SIG-M5 (cell line): ENCODE measurements around the gene S100A8.
A peak's percentile ranks its signal among the peaks of the same experiment; 100 is the strongest.

ENCODE experiments used
- DNase-seq: peaks from one replicate; lab custom pipeline; 2025; lab: John Stamatoyannopoulos, UW

Gene S100A8

DNA sequence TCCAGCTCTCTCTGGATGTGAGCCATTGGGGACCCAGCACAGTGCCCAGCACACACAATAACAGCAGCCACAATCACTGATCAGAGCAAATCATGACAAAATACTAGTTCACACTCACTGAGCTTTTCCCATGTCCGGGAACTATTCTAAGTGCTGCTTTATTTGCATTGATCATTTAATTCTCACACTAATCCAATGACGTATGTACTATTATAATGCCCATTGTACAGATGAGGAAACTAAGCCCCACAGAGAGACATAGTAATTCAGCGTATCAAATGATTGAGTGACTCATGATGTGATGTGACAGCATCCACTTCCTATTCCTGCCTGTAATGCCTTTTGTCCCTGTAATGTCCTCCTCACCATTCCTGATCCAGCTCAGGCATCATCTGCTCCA is 1.9 kb upstream of the S100A8 start:
- DNase-seq, result no peak

- DNase-seq, result no peak
Measured at GRCh38 chr1:153392258-153392657, 1.4 kb upstream of the S100A8 start.

DNA sequence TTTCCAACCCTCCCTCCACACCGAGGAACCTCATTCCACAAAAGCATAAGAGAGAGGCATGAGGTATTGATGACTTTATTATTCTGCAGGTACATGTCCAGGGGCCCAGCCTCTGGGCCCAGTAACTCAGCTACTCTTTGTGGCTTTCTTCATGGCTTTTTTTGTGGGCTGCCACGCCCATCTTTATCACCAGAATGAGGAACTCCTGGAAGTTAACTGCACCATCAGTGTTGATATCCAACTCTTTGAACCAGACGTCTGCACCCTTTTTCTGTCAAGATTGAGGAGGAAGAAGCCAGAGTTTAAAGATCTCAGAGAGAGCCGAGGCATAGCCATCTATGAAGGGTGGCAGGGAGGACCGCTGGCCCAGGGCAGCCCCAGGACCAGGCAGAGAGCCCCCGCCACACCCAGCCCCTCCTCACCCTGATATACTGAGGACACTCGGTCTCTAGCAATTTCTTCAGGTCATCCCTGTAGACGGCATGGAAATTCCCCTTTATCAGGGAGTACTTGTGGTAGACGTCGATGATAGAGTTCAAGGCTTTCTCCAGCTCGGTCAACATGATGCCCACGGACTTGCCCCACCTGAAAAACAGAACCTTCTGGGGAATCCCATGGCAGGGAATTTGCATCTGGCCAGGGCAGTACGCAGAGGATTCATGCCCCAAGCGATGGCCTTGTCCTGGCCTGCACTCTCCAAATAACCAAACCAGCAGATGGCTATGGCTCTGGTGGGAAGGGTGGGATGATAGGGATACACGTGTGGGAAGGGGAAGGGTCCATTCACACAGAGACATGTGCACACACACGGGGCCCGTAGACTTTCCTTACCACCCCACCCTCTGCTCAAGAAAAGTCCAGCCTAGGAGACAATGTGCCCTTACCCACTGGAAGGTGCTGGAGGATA is 647 bp downstream of the S100A8 start:
- no peak for DNase-seq

DNA sequence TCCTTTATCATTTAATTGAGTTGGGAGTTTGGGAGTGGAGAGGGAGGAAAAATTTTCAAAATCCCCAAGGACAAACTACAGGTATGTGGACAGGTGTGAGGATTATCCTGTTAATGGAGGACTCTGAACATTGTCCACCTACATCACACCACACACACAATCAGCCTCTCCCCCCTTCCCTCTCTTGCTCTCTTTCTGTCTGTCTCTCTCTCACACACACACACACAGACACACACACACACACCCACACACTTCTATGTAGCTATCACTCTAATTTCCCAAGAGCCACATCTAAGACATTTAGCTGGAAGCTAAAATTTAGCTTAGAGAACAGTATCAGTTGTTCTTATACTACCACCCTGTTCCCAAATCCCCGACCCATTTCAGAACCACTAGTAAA is 1.5 kb downstream of the S100A8 start:
- no peak for DNase-seq

GRCh38 chr1:153387785-153388184 is 3.1 kb downstream of the S100A8 start:
- DNase-seq, result no peak

DNA sequence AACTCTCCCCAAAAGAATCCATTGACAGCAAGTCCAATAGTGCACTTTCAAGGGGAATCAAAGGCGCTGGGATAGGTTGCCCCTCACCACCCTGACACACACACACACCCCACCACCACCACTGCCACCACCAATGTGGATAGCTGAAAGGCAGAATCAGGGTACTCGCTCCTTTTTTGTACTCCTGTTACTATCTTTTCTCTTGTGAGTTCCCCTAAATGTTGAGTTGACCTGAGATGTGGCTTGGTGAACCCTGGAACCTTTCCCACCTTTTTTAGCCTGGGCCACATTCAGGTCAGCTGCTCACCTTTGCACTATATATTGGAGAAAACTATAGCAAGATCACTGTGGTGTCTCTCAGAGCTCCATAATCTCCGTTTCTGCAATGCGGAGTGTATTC is 3.9 kb downstream of the S100A8 start:
- no peak for DNase-seq

DNA sequence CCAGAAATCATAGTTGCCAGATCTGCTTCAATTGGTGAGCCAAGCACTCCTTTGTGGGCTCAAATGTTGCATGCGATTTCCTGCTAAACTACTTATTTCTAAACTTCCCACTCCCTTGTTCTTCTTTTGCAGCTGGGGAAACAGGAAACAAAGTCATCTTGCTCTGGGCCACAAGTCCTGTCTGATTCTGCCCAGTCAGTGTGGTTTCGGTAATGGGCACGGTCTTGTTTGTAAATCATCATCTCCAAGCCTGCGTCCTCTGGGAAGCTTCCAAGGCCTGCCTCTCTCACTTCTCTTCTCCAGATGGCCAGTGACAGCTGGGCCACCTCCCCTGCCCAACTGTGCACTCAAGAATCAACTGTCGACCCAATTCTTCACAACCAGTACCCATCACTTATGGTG is 4.4 kb downstream of the S100A8 start:
- DNase-seq, result peak; percentile 84

GRCh38 chr1:153384958-153385580 is 5.8 kb downstream of the S100A8 start:
- DNase-seq, result no peak

DNA sequence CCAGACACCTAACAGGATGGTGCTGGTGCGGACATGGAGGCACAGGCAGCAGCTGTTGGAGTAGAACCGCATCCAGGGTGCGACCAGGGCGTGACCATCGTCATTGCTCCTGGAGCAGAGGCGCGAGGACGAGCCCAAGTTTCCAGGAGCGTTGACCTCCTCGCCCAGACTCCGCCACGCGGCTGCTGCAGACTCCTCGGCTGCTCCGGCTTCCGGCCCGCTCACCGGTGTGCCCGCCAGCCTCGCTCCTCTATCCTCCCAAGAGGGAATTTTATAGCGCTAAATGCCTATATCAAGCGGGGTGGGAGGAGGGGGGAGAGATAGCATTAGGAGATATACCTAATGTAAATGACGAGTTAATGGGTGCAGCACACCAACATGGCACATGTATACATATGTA is 10.2 kb downstream of the S100A8 start:
- no peak for DNase-seq

GRCh38 chr1:153379591-153379990 is 11.3 kb downstream of the S100A8 start:
- DNase-seq, result no peak

DNA sequence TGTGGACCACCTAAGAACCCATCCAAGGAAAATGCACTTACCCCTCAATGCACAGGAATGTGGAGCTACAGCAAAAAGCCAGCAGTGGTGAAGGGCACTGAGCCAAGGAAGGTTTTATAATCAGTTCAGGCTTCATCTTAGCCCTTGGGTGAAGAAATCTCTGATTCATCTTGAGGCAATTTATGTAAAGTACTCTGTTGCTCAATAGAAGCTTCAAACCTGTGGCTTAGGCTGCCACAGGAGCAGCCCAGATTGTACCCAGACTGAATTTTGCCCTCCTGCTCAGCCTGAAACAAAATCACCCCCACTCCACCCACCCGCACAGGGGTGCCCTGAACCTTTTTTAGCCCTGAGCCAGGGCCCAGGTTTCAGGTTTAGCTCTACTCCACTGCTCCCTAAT is 15.4 kb downstream of the S100A8 start, which contains the start of gene S100A12:
Gene S100A12 (minus strand): TSS at position 111 of the 400 bp plus-strand sequence. CDS start 1,029 bp downstream, outside the sequence.
- peak; percentile 70 for DNase-seq

DNA sequence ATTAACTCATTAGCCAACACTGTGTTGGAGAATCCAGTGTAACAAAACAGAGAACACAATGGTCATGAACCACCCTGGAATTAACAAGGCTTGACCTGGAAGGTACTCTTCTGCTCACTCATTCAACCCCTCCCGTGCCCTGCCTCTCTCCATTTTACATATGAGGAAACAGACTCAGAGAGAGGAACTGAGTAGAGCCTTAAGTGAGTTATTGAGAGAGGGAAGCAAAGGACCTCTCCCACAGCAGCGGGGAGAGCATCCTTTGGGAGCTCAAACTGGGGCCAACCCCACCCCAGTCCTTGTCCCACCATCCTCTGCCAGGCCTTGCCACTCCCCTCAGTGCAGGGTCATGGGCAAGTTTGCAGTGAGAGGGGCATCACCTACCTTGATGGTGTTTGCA is 16.8 kb downstream of the S100A8 start:
- no peak for DNase-seq

DNA sequence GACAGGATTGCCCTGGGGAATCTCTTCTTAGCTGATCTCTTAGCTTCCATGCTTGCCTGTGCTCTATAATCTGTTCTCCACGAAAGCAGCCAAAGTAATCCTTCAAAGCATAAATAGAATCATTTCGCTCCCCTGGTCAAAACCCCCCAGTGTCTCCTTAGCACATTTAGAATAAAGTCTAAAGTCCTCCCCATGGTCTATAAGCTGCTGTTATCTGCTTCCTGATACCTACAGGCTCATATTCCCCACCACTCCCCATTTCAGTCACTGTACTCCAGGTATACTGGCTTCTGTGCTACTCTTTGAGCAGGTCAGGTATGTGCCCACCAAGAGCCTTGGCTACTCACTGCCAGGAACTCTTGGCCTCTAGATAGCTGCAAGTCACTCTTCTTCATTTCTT is 18.3 kb downstream of the S100A8 start:
- no peak for DNase-seq

GRCh38 chr1:153371231-153371630 is 19.6 kb downstream of the S100A8 start:
- no peak for DNase-seq

GRCh38 chr1:153370146-153370545 is 20.7 kb downstream of the S100A8 start:
- no peak for DNase-seq

GRCh38 chr1:153368495-153368894 is 22.4 kb downstream of the S100A8 start:
- DNase-seq, result no peak

DNA sequence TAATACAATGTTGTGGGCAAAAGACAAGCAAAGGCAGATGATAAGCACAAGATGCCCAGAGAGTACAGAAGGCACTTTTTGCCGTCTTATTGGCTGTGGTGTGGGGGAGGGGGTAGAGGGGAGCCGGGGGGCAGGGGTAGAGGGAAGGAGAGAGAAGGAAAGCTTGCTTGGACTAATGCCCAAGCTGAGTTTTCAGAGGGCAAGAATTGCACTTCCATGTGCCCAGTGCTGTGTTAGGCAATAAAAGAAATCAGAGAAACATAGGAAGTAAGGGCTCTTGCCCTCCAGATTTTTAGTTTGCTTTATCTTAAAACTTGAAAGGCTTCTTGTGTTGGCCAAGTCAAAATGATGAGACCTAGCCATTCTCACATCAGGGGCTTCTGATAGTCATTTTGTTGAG is 23.8 kb downstream of the S100A8 start:
- DNase-seq, result no peak

DNA sequence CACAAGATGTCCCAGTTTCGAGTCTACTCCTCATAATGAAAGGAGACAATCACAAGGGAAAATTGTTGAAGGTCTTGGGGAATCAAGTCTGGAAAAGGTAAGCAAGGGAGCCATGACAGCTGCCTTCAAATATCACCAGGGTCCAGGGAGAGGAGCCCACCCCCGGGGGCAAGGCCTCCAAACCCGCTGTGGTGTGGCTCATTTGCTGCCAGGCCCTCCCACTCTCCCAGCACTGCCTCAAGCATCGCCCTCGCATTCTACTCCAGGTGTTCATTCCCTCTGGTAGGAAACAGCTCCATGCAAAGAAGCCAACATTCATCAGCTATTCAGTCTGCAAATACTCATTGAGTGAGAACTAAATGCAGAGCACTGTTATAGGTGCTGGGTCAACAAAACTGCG is 24.6 kb downstream of the S100A8 start:
- DNase-seq, result no peak

DNA sequence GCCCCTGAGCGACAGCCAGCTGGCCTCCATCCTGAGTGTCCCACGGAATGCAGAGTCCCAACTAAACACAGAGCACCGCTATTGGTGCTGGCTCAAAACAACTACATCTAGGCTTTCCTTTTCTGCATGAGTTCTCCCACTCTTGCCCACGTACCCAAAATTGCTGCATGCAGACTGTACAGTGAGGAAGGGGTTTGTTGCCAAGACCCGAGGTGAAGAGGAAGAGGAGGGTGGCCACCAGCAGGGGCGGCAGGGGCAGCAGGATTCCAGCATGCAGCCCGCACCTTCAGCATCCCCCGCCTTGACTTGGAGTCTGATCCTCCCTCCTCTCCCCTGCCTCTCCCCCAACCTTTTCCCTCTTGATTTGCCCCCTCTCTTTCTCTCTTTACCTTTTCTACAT is 25.2 kb downstream of the S100A8 start:
- no peak for DNase-seq

DNA sequence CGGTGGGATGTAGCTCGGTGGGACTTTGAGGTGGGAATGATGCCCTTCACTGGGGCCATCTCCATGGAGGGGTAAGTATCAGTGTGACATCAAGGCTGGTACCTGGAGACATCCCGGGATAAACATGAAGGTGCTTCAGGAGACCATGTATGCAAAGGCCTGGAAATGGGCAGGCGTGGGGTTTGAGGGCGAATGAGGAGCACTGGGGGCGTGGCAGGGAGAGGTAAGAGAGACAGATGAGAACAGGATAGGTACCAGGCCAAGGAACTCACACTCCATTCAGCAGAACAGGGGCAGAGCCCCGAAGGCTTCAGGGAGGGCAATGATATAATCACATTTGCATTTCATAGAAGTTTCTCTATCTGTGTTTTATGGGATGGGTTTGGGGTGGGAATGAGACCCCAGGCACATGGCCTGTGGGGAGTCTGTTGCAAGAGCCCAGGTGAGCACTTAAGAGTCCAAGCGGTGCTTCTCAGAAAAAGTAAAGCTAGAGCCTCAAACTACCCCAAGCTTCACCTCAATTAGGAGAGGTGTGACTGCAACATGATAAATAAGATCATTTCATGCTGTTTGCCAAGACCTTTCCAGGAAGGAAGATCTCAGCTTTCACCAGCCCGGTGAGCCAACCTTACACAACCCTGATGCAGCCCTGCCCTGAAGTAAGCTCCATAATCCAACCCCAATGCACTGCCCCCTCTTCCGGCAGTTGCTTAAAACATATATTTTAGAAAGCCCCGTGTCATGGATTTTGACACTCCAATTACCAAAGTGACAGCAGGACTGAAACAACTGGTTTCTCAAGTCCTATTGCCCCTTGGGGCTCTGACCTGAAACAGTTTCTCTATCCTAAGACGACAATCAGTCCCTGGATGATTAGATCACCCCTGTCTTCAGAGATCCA is 25.9 kb downstream of the S100A8 start:
- no peak for DNase-seq

DNA sequence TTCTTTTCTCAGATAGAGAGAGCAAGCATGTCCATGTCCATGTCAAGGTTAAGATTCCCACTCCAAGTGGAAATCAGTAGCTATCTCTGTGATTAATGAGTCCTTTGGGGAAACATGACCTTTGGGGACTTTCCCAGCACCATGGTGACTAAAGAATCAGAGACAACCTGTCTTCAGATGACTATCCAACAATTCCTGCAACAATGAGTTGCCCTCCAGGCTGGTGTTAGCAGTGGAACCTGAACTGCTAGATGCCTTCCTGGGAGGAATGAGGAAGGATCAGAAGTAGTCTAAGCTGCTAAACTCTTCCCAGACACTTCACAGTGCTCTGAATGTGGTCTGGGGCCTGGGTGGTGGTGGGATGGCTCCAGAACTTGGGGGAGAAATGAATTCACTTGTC is 26.7 kb downstream of the S100A8 start:
- DNase-seq, result no peak

DNA sequence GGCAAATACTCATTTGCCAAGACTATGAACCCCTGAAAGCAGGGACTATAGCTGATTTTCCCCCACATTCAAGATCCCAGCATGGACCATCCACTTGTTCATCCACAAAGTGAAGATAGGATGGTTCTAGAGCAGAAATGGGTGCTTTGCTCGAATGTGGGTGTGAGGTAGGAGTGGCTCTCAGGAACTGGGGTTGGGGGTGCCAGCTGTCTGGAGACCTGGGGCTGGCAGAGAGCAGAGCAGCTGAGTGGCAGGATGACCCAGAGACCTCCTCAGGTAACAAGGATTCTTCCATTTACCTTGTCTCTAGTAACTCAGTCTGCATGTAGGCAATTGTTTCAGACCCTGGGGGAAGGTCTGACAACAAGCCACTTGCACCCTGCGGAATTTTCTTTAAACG is 27.2 kb downstream of the S100A8 start:
- no peak for DNase-seq
